PC-9 (cell line): ENCODE measurements around the gene EPB41. TPM values are rescaled to one million over a fixed set of nuclear protein-coding genes. Genes with fewer than 3 reads are reported as not detected.

Experiments used
- BruUV-seq: library from RNA; stranded (reverse); fragments of 400-500 nt; replicated peaks from 2 replicates; lab custom pipeline; 2021; lab: Mats Ljungman, UMichigan
- CTCF ChIA-PET: fragments of 300-600 bp; sonication (Branson Sonifier 250); formaldehyde crosslinking; loops from one replicate; lab custom pipeline; 2022; ENCODE audit warnings: antibody characterized with exemption; lab: Charles Lee
- POLR2A ChIA-PET: fragments of 300-600 bp; sonication (Branson Sonifier 250); formaldehyde crosslinking; loops from one replicate; lab custom pipeline; 2022; ENCODE audit warnings: antibody characterized with exemption; ENCODE audit not compliant: unreplicated experiment; lab: Charles Lee
- DNase-seq, 2 experiments: peaks; one replicate each; pipeline versions ENCODE4 v3.0.0 to v3.0.0-alpha.2; 2015 to 2022; ENCODE audit warnings: mixed read lengths in 1 of 2
- H2AFZ ChIP-seq: fragments of 200-600 bp; sonication (generic); 2 replicates; pipeline ENCODE4 v1.8.1; 2017; ENCODE audit warnings: antibody characterized with exemption
- H3F3A ChIP-seq: fragments of 200-600 bp; sonication (generic); 2 replicates; pipeline ENCODE4 v1.8.1; 2017; ENCODE audit warnings: antibody characterized with exemption, mild to moderate bottlenecking, low read depth; ENCODE audit not compliant: insufficient read depth
- H3K27ac ChIP-seq: fragments of 200-600 bp; sonication (generic); 2 replicates; pipeline ENCODE4 v1.6.1; 2016; ENCODE audit warnings: mixed run types
- H3K27me3 ChIP-seq: fragments of 200-600 bp; sonication (generic); 2 replicates; pipeline ENCODE4 v1.6.1; 2016; ENCODE audit warnings: low read depth, mixed run types; ENCODE audit not compliant: insufficient read depth
- H3K36me3 ChIP-seq: fragments of 200-600 bp; sonication (generic); 2 replicates; pipeline ENCODE4 v1.6.1; 2016; ENCODE audit warnings: low read depth, mixed run types
- H3K4me1 ChIP-seq: fragments of 200-600 bp; sonication (generic); replicated peaks from 2 replicates; pipeline ENCODE4 v1.6.1; 2016; ENCODE audit warnings: mixed run types; ENCODE audit not compliant: insufficient read depth
- H3K4me2 ChIP-seq: fragments of 200-600 bp; sonication (generic); 2 replicates; pipeline ENCODE4 v1.6.1; 2017; ENCODE audit warnings: mixed run types
- H3K4me3 ChIP-seq: fragments of 200-600 bp; sonication (generic); 2 replicates; pipeline ENCODE4 v1.6.1; 2016; ENCODE audit warnings: mixed run types
- H3K79me2 ChIP-seq: fragments of 200-600 bp; sonication (generic); 2 replicates; pipeline ENCODE4 v1.6.1; 2017; ENCODE audit warnings: low read depth, mixed run types
- H3K9me2 ChIP-seq: fragments of 200-600 bp; sonication (generic); 2 replicates; pipeline ENCODE4 v1.8.1; 2017; ENCODE audit warnings: mild to moderate bottlenecking; ENCODE audit not compliant: insufficient read depth
- H3K9me3 ChIP-seq: fragments of 200-600 bp; sonication (generic); 2 replicates; pipeline ENCODE4 v1.8.1; 2016; ENCODE audit warnings: low read depth; ENCODE audit not compliant: insufficient read depth
- H4K20me1 ChIP-seq: fragments of 200-600 bp; sonication (generic); 2 replicates; pipeline ENCODE4 v1.8.1; 2017; ENCODE audit not compliant: insufficient read depth
- EZH2 ChIP-seq: fragments of 200-600 bp; sonication (generic); IDR thresholded peaks from 2 replicates; pipeline ENCODE4 v1.8.0; 2017; ENCODE audit warnings: antibody characterized with exemption, low read depth
- intact Hi-C: fragments of 100-400 bp; cut with micrococcal nuclease; formaldehyde crosslinking; loops from one replicate; pipeline ENCODE4 v1.10.0; 2022; ENCODE audit not compliant: unreplicated experiment
- total RNA-seq: library from RNA; stranded (reverse); gene quantifications from 2 replicates; pipeline ENCODE4 v1.2.3, GENCODE V29; 2021
- TF ChIP-seq, protein P1 (sequence below): fragments of 200-600 bp; sonication (generic); conservative IDR thresholded peaks from 2 replicates; pipeline ENCODE4 v1.6.1; 2017; ENCODE audit warnings: mixed run types, antibody characterized with exemption, mild to moderate bottlenecking, moderate library complexity

Gene EPB41
- total RNA-seq, 1 experiment from 2014 or later = 42.2 TPM

DNA sequence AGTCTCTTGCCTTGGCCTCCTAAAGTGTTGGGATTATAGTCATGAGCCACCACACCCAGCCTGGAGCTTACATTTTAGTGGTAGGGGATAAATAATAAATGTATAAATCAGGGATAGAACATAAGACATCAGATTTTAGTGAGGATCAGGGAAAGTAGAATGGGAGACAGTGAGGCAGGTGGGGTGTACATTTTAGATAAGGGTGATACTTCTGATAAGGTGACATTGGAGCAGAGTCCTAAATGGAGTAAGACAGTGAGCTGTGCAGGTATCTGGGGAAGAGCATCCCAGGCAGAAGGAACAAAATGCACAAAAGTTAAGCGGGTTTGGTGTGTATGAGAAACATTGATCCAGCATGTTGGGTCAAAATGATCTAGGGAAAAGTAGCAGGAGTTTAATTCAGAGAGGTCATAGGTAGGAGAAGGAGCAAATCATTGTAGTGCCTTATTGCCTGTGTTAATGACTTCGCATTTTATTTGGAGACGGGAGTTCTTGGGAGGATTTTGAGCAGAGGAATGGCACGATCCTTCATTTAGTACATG is 11.1 kb downstream of the EPB41 start:
- intact Hi-C loops = no loop called here
- Histone ChIP-seq H3K4me1 (peaks cover 17% of the 10 kb centered on the region), H3K4me3 (no peak overlapping the region), H2AFZ (no peak overlapping the region), H3F3A (no peaks in the 10 kb centered on the region), H3K9me2 (no peaks in the 10 kb centered on the region), H3K27ac (no peak overlapping the region), H4K20me1 (no peaks in the 10 kb centered on the region), H3K9me3 (no peaks in the 10 kb centered on the region), H3K79me2 (no peaks in the 10 kb centered on the region), H3K27me3 (no peaks in the 10 kb centered on the region), H3K36me3 (no peaks in the 10 kb centered on the region), H3K4me2 (no peak overlapping the region)
- POLR2A ChIA-PET = no interaction called here
- TF ChIP-seq, protein P1, sequence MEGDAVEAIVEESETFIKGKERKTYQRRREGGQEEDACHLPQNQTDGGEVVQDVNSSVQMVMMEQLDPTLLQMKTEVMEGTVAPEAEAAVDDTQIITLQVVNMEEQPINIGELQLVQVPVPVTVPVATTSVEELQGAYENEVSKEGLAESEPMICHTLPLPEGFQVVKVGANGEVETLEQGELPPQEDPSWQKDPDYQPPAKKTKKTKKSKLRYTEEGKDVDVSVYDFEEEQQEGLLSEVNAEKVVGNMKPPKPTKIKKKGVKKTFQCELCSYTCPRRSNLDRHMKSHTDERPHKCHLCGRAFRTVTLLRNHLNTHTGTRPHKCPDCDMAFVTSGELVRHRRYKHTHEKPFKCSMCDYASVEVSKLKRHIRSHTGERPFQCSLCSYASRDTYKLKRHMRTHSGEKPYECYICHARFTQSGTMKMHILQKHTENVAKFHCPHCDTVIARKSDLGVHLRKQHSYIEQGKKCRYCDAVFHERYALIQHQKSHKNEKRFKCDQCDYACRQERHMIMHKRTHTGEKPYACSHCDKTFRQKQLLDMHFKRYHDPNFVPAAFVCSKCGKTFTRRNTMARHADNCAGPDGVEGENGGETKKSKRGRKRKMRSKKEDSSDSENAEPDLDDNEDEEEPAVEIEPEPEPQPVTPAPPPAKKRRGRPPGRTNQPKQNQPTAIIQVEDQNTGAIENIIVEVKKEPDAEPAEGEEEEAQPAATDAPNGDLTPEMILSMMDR = no peak
- TF ChIP-seq EZH2 = no peak
- DNase-seq = no peak
- CTCF ChIA-PET = no interaction called here
- no TSS peak for BruUV-seq

DNA sequence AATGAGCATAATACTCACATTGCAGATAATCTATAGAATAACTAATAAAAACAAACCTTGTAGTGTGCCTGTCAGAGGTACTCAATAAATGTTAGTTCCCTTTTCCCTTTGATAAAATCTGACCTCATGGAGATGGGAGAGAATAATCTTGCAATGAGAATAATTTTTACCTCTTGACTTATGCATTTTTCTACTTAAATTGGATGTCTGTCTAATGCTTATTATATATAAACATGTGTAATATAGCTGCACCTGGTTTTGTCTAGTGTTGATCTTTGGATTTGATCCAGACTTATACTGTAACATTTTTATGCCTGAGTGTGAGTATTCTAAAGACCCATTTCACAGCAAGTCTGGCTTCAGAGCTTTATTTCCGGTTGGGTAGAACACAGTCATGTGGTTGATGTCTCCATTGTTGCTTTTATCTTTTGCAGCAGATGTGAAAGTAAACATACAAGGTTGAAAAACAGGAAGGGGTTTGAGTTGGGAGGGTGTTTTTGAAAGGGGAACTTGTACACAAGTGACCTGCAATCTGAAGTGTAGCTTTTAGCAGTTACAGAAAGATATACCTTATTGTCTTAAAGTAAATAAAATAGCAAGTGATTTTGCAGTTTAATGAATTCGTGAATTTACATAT is 12.4 kb downstream of the EPB41 start:
- Histone ChIP-seq H3K4me2 (peak overlapping the region; percentile 25; the same call in 1 of the 2 replicates), H3K4me3 (no peak overlapping the region), H3F3A (no peaks in the 10 kb centered on the region), H2AFZ (no peak overlapping the region), H3K9me3 (no peaks in the 10 kb centered on the region), H3K79me2 (no peaks in the 10 kb centered on the region), H4K20me1 (no peaks in the 10 kb centered on the region), H3K4me1 (peaks cover 17% of the 10 kb centered on the region), H3K27me3 (no peaks in the 10 kb centered on the region), H3K36me3 (no peaks in the 10 kb centered on the region), H3K9me2 (no peaks in the 10 kb centered on the region), H3K27ac (peak overlapping the region; percentile 57; the same call in 1 of the 2 replicates)
- intact Hi-C loops = no loop called here
- BruUV-seq = no TSS peak
- CTCF ChIA-PET = no interaction called here
- TF ChIP-seq EZH2 = no peak
- TF ChIP-seq, protein P1 = no peak
- POLR2A ChIA-PET = interaction anchor here (0.7 kb wide), 1 partner anchor 27 kb away, joined by 3 read pairs; no protein-coding TSS in a partner anchor
- no peak for DNase-seq

DNA sequence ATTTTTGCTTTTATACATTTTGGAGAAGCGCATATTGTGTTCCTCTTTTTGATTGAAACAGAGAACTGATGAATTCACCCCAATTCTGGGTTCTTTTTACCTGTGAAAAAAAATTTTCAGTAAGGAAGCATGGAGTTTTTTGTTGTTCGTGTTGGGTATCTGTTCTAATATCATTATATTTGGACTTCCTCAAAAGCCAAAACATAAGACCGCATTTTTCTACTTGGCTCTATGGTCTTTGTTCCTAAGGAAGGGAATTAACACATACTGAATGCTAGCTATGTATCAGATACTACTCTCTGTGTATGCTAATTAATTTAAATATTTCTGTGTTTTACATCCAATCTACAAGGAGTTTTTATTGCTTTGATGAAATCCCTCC is 12.9 kb downstream of the EPB41 start:
- Histone ChIP-seq H3K79me2 (no peaks in the 10 kb centered on the region), H3K27me3 (no peaks in the 10 kb centered on the region), H3K4me2 (no peak overlapping the region), H3K27ac (peak overlapping the region; percentile 57; the same call in 1 of the 2 replicates), H3K4me1 (peaks cover 17% of the 10 kb centered on the region), H3K36me3 (no peaks in the 10 kb centered on the region), H2AFZ (no peak overlapping the region), H4K20me1 (no peaks in the 10 kb centered on the region), H3F3A (no peaks in the 10 kb centered on the region), H3K4me3 (no peak overlapping the region), H3K9me3 (no peaks in the 10 kb centered on the region), H3K9me2 (no peaks in the 10 kb centered on the region)
- no peak for DNase-seq
- CTCF ChIA-PET = no interaction called here
- TF ChIP-seq, protein P1 = no peak
- no peak for TF ChIP-seq EZH2
- POLR2A ChIA-PET = interaction anchor here (0.7 kb wide), 1 partner anchor 28 kb away, joined by 3 read pairs; no protein-coding TSS in a partner anchor
- intact Hi-C loops = no loop called here
- no TSS peak for BruUV-seq
